Measurements from ENCODE around the gene CMTM4. TPM values are rescaled to one million over a fixed set of nuclear protein-coding genes. Genes with fewer than 3 reads are reported as not detected.
A peak's percentile ranks its signal among the peaks of the same experiment; 100 is the strongest.

Gene CMTM4
- total RNA-seq, 1 donor from 2014 or later = 15.5 TPM

GRCh38 chr16:66585481-66586239 is 110.9 kb downstream of the CMTM4 start:
- Mint-ChIP-seq H3K27ac (ENCODE audit: unreplicated experiment) (peak overlapping the region; percentile 95), H3K9me3 (ENCODE audit: unreplicated experiment) (no peaks in the 10 kb centered on the region), H3K27me3 (ENCODE audit: unreplicated experiment) (peaks cover 12% of the 10 kb centered on the region), H3K4me3 (ENCODE audit: unreplicated experiment) (peak overlapping the region; percentile 33), H3K36me3 (ENCODE audit: low read depth, unreplicated experiment) (no peaks in the 10 kb centered on the region), H3K4me1 (ENCODE audit: unreplicated experiment) (peaks cover 55% of the 10 kb centered on the region)
- no peak for TF ChIP-seq CTCF (IDR thresholded peaks at IDR 0.05; ENCODE audit: unreplicated experiment)
- DNase-seq (ENCODE audit: low spot score) = peak; percentile 30

GRCh38 chr16:66581246-66581952 is 115.1 kb downstream of the CMTM4 start:
- Mint-ChIP-seq H3K27ac (ENCODE audit: unreplicated experiment) (no peak overlapping the region), H3K36me3 (ENCODE audit: low read depth, unreplicated experiment) (no peaks in the 10 kb centered on the region), H3K4me1 (ENCODE audit: unreplicated experiment) (peaks cover 61% of the 10 kb centered on the region), H3K4me3 (ENCODE audit: unreplicated experiment) (no peak overlapping the region), H3K27me3 (ENCODE audit: unreplicated experiment) (peaks cover 16% of the 10 kb centered on the region), H3K9me3 (ENCODE audit: unreplicated experiment) (no peaks in the 10 kb centered on the region)
- TF ChIP-seq CTCF (IDR thresholded peaks at IDR 0.05; ENCODE audit: unreplicated experiment) = no peak
- no peak for DNase-seq (ENCODE audit: low spot score)

GRCh38 chr16:66580605-66581209 is 115.8 kb downstream of the CMTM4 start:
- Mint-ChIP-seq H3K27me3 (ENCODE audit: unreplicated experiment) (peaks cover 11% of the 10 kb centered on the region), H3K4me1 (ENCODE audit: unreplicated experiment) (peaks cover 54% of the 10 kb centered on the region), H3K9me3 (ENCODE audit: unreplicated experiment) (no peaks in the 10 kb centered on the region), H3K36me3 (ENCODE audit: low read depth, unreplicated experiment) (no peaks in the 10 kb centered on the region), H3K27ac (ENCODE audit: unreplicated experiment) (no peak overlapping the region), H3K4me3 (ENCODE audit: unreplicated experiment) (no peak overlapping the region)
- DNase-seq (ENCODE audit: low spot score) = no peak
- TF ChIP-seq CTCF (IDR thresholded peaks at IDR 0.05; ENCODE audit: unreplicated experiment) = no peak

GRCh38 chr16:66578651-66579531 is 117.7 kb downstream of the CMTM4 start, which contains the start of gene CMTM2:
TSS of gene CMTM2 (plus strand) at chr16:66579463. CDS start at chr16:66579608, 145 bp downstream.
- no peak within 1 kb of the TSS for H3K4me3 Mint-ChIP-seq (ENCODE audit: unreplicated experiment)
- peaks cover 43% of the 10 kb centered on the region for H3K4me1 Mint-ChIP-seq (ENCODE audit: unreplicated experiment)
- no peak within 1 kb of the TSS for H3K27ac Mint-ChIP-seq (ENCODE audit: unreplicated experiment)
- TF ChIP-seq CTCF (IDR thresholded peaks at IDR 0.05; ENCODE audit: unreplicated experiment) = no peak
- no peaks in the 10 kb centered on the region for H3K36me3 Mint-ChIP-seq (ENCODE audit: low read depth, unreplicated experiment)
- peaks cover 10% of the 10 kb centered on the region for H3K27me3 Mint-ChIP-seq (ENCODE audit: unreplicated experiment)
- H3K9me3 Mint-ChIP-seq (ENCODE audit: unreplicated experiment) = no peaks in the 10 kb centered on the region
- DNase-seq (ENCODE audit: low spot score) = no peak

Data from endothelial cell (in vitro differentiated cells).